A549 (cell line): ENCODE results near the gene RNF220. TPM values are rescaled to one million over a fixed set of nuclear protein-coding genes. Genes with fewer than 3 reads are reported as not detected.

Experiments used
- ATAC-seq, 2 experiments: fragments of 200-7000 bp in 1 of 2; fragments of >200 bp in 1 of 2; cut with Nextera tagmentation in 1 of 2; cut with Tn5 transposase in 1 of 2; 3 replicates each; pipeline versions ENCODE4 v1.8.0 to v1.9.1; 2018 to 2020; ENCODE audit warnings: mild to moderate bottlenecking in 1 of 2, moderate library complexity in 1 of 2
- CTCF ChIA-PET: fragments of 300-600 bp; sonication (Branson Sonifier 250); formaldehyde crosslinking; extraction: SDS; loops from one replicate; lab custom pipeline; 2021; ENCODE audit warnings: antibody characterized with exemption, inconsistent platforms; lab: Yijun Ruan, JAX
- POLR2A ChIA-PET: fragments of 350-600 bp; formaldehyde crosslinking; extraction: SDS; loops from one replicate; lab custom pipeline; 2021; ENCODE audit warnings: antibody characterized with exemption, inconsistent platforms; lab: Yijun Ruan, JAX
- DNase-seq, 2 experiments: peaks; one replicate each; pipeline versions ENCODE4 v3.0.0 to v3.0.0-alpha.2; 2011 to 2016; ENCODE audit warnings: low read depth in 1 of 2, low spot score in 1 of 2
- FAIRE-seq: peaks from 2 replicates; lab custom pipeline; 2011; peaks lifted over from hg19 to GRCh38; lab: Jason Lieb, UNC
- H3K27ac ChIP-seq, 2 experiments: fragments of >200 bp; sonication (Bioruptor Twin); formaldehyde crosslinking; 3 replicates each; pipeline ENCODE4 v1.5.1; 2016 to 2017
- H3K4me1 ChIP-seq: fragments of >200 bp; sonication (Bioruptor Twin); formaldehyde crosslinking; 3 replicates; pipeline ENCODE4 v1.6.1; 2016
- H3K4me2 ChIP-seq: fragments of >200 bp; sonication (Bioruptor Twin); formaldehyde crosslinking; 3 replicates; pipeline ENCODE4 v1.6.1; 2016
- H3K4me3 ChIP-seq: fragments of >200 bp; sonication (Bioruptor Twin); formaldehyde crosslinking; 3 replicates; pipeline ENCODE4 v1.5.1; 2016
- H3K9me3 ChIP-seq: fragments of >200 bp; sonication (Bioruptor Twin); formaldehyde crosslinking; 3 replicates; pipeline ENCODE4 v1.6.1; 2016
- CBX2 ChIP-seq: fragments of 200-600 bp; sonication (generic); IDR thresholded peaks from 2 replicates; pipeline ENCODE4 v1.6.1; 2016; ENCODE audit warnings: low read depth, mild to moderate bottlenecking, borderline replicate concordance
- CBX8 ChIP-seq: fragments of 200-600 bp; sonication (generic); IDR thresholded peaks from 2 replicates; pipeline ENCODE4 v1.6.1; 2016
- CEBPB ChIP-seq, 2 experiments: fragments of >200 bp in 1 of 2; sonication (Bioruptor Twin) in 1 of 2; formaldehyde crosslinking in 1 of 2; IDR thresholded peaks; 2 replicates each; pipeline ENCODE4 v1.6.1; 2012 to 2016
- CHD2 ChIP-seq: fragments of 150-350 bp; IDR thresholded peaks from 2 replicates; pipeline ENCODE4 v1.6.1; 2014; ENCODE audit warnings: low read length; ENCODE audit not compliant: partially characterized antibody
- FOSB ChIP-seq: fragments of 250-450 bp; sonication (Bioruptor Pico); IDR thresholded peaks from 2 replicates; pipeline ENCODE4 v1.5.0; 2020; ENCODE audit warnings: mild to moderate bottlenecking, moderate library complexity
- FOSL2 ChIP-seq, 2 experiments: fragments of 450-650 bp in 1 of 2; fragments of >200 bp in 1 of 2; sonication (Bioruptor Twin) in 1 of 2; formaldehyde crosslinking; IDR thresholded peaks; 2 replicates each; pipeline versions ENCODE4 v1.5.0 to v1.6.1; 2016 to 2020; ENCODE audit warnings: mild to moderate bottlenecking in 1 of 2, moderate library complexity in 1 of 2
- GATA3 ChIP-seq: IDR thresholded peaks from 2 replicates; pipeline ENCODE4 v1.6.1; 2012; ENCODE audit warnings: borderline replicate concordance
- HES2 ChIP-seq: fragments of >200 bp; sonication (Bioruptor Twin); formaldehyde crosslinking; IDR thresholded peaks from 2 replicates; pipeline ENCODE4 v1.6.1; 2016
- HOXA7 ChIP-seq: fragments of 250-450 bp; sonication (Bioruptor Pico); IDR thresholded peaks from 2 replicates; pipeline ENCODE4 v1.5.0; 2020; ENCODE audit warnings: mild to moderate bottlenecking, moderate library complexity
- HOXB13 ChIP-seq: fragments of 250-450 bp; sonication (Bioruptor Pico); IDR thresholded peaks from 2 replicates; pipeline ENCODE4 v1.5.0; 2020; ENCODE audit warnings: low read depth, mild to moderate bottlenecking, moderate library complexity
- JUN ChIP-seq, 2 experiments: fragments of >200 bp; sonication (Bioruptor Twin); formaldehyde crosslinking; IDR thresholded peaks; 2 replicates in 1 of 2; 3 replicates in 1 of 2; pipeline ENCODE4 v1.6.1; 2016 to 2017
- JUNB ChIP-seq: fragments of >200 bp; sonication (Bioruptor Twin); formaldehyde crosslinking; IDR thresholded peaks from 2 replicates; pipeline ENCODE4 v1.6.1; 2016
- KDM5A ChIP-seq: fragments of 200-600 bp; sonication (generic); IDR thresholded peaks from 2 replicates; pipeline ENCODE4 v1.6.1; 2016; ENCODE audit warnings: antibody characterized with exemption, mild to moderate bottlenecking
- MAX ChIP-seq: IDR thresholded peaks from 2 replicates; pipeline ENCODE4 v1.6.1; 2012
- NPAS2 ChIP-seq: fragments of 250-450 bp; sonication (Bioruptor Pico); IDR thresholded peaks from 2 replicates; pipeline ENCODE4 v1.8.0; 2022; ENCODE audit warnings: mild to moderate bottlenecking, moderate library complexity, borderline replicate concordance
- PHF8 ChIP-seq: fragments of 200-600 bp; sonication (generic); IDR thresholded peaks from 2 replicates; pipeline ENCODE4 v1.6.1; 2016; ENCODE audit warnings: low read depth, mild to moderate bottlenecking, antibody characterized with exemption, moderate library complexity, borderline replicate concordance
- RAD21 ChIP-seq, 2 experiments: fragments of >200 bp in 1 of 2; sonication (Bioruptor Twin) in 1 of 2; formaldehyde crosslinking in 1 of 2; IDR thresholded peaks in 1 of 2; conservative IDR thresholded peaks in 1 of 2; 2 replicates in 1 of 2; 3 replicates in 1 of 2; pipeline ENCODE4 v1.6.1; 2012 to 2018; ENCODE audit warnings: inconsistent platforms in 1 of 2
- RARB ChIP-seq: fragments of 250-450 bp; sonication (Bioruptor Pico); IDR thresholded peaks from 2 replicates; pipeline ENCODE4 v1.8.0; 2021; ENCODE audit warnings: mild to moderate bottlenecking, moderate library complexity
- RNF2 ChIP-seq: fragments of 200-600 bp; sonication (generic); IDR thresholded peaks from 2 replicates; pipeline ENCODE4 v1.6.1; 2016; ENCODE audit warnings: low read depth, mild to moderate bottlenecking, antibody characterized with exemption, moderate library complexity, borderline replicate concordance
- TP53 ChIP-seq: fragments of 250-450 bp; sonication (Bioruptor Pico); IDR thresholded peaks from 2 replicates; pipeline ENCODE4 v1.5.0; 2021; ENCODE audit warnings: mild to moderate bottlenecking, moderate library complexity
- USF2 ChIP-seq: fragments of 450-650 bp; IDR thresholded peaks from 2 replicates; pipeline ENCODE4 v1.6.1; 2014; ENCODE audit warnings: antibody characterized with exemption
- ZFP36 ChIP-seq: fragments of 450-650 bp; IDR thresholded peaks from 2 replicates; pipeline ENCODE4 v1.6.1; 2014; ENCODE audit warnings: borderline replicate concordance; ENCODE audit not compliant: partially characterized antibody
- WGBS: methylation state at CpG from one replicate; pipeline ENCODE4 v1.1.6; 2017; ENCODE audit errors: missing lambda C conversion rate; 5-methylcytosine and 5-hydroxymethylcytosine counted together
- polyA plus RNA-seq, 4 experiments: library from polyadenylated mRNA; depleted of rRNA in 3 of 4; stranded (reverse); fragments of >200 nt; fragmentation: RNase III in 1 of 4; extraction: RNeasy Plus Mini Kit Qiagen cat#74134 plus additional on column Dnase treatment in 1 of 4; gene quantifications; 2 replicates in 3 of 4; 3 replicates in 1 of 4; pipeline ENCODE4 v1.2.3, GENCODE V29; 2011 to 2017
- TF ChIP-seq, protein P1 (sequence below): fragments of 150-350 bp; IDR thresholded peaks from 2 replicates; pipeline ENCODE4 v1.6.1; 2014; ENCODE audit warnings: low read depth, mild to moderate bottlenecking, low read length
- TF ChIP-seq, protein P2 (sequence below): IDR thresholded peaks from 2 replicates; pipeline ENCODE4 v1.6.1; 2012

The RNF220 gene
- polyA plus RNA-seq, 2 of the 4 experiments (the other 2 are of a cell fraction), result 53.4 to 54.5 TPM

- Histone ChIP-seq H3K4me3 (no peak overlapping the region), H3K4me1 (no peaks in the 10 kb centered on the region), H3K9me3 (no peaks in the 10 kb centered on the region), H3K27ac (no peak overlapping the region), H3K4me2 (no peak overlapping the region)
- FAIRE-seq (no peak), DNase-seq (no peak), ATAC-seq (no peak)
- 92% methylated on average over 8 of the region's 13 CpGs for WGBS
- TF ChIP-seq CBX8, result no peak
- TF ChIP-seq NPAS2 (CRISPR knock-in tag), result no peak
- no peak for TF ChIP-seq RNF2
- TF ChIP-seq JUNB, result no peak
- TF ChIP-seq, protein P1, sequence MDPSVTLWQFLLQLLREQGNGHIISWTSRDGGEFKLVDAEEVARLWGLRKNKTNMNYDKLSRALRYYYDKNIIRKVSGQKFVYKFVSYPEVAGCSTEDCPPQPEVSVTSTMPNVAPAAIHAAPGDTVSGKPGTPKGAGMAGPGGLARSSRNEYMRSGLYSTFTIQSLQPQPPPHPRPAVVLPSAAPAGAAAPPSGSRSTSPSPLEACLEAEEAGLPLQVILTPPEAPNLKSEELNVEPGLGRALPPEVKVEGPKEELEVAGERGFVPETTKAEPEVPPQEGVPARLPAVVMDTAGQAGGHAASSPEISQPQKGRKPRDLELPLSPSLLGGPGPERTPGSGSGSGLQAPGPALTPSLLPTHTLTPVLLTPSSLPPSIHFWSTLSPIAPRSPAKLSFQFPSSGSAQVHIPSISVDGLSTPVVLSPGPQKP, result no peak
- TF ChIP-seq MAX, result no peak
- no peak for TF ChIP-seq GATA3
- no peak for TF ChIP-seq CHD2
- no peak for TF ChIP-seq RARB (CRISPR knock-in tag)
- no peak for TF ChIP-seq PHF8
- no peak for TF ChIP-seq ZFP36
- TF ChIP-seq, protein P2, sequence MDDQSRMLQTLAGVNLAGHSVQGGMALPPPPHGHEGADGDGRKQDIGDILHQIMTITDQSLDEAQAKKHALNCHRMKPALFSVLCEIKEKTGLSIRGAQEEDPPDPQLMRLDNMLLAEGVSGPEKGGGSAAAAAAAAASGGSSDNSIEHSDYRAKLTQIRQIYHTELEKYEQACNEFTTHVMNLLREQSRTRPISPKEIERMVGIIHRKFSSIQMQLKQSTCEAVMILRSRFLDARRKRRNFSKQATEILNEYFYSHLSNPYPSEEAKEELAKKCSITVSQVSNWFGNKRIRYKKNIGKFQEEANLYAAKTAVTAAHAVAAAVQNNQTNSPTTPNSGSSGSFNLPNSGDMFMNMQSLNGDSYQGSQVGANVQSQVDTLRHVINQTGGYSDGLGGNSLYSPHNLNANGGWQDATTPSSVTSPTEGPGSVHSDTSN, result no peak
- no peak for TF ChIP-seq KDM5A
- TF ChIP-seq JUN (IDR thresholded peaks at IDR 0.05), result no peak
- TF ChIP-seq TP53 (CRISPR knock-in tag), result no peak
- no peak for TF ChIP-seq CBX2
- CTCF ChIA-PET, result interaction anchor here (0.6 to 5.6 kb wide), 3 partner anchors 11 to 431 kb away, joined by 3 to 119 read pairs (median 3); no protein-coding TSS in a partner anchor
- POLR2A ChIA-PET, result no interaction called here
Measured at GRCh38 chr1:44648529-44649250, 243.6 kb downstream of the RNF220 start.

GRCh38 chr1:44649788-44650158, 244.7 kb downstream of the RNF220 start:
- CTCF ChIA-PET, result interaction anchor here (1.6 to 5.6 kb wide), 3 partner anchors 12 to 55 kb away, joined by 3 to 119 read pairs (median 24); no protein-coding TSS in a partner anchor
- no peak for DNase-seq
- TF ChIP-seq NPAS2 (CRISPR knock-in tag) (no peak), JUN (IDR thresholded peaks at IDR 0.05) (no peak)
- TF ChIP-seq, all 56 proteins: peak for 0
- POLR2A ChIA-PET, result no interaction called here
- no peak overlapping the region for H3K27ac ChIP-seq
- no peak for FAIRE-seq
- no peaks in the 10 kb centered on the region for H3K4me1 ChIP-seq
- H3K9me3 ChIP-seq, result no peaks in the 10 kb centered on the region
- 90% methylated on average over 11 of the region's 13 CpGs for WGBS
- no peak overlapping the region for H3K4me2 ChIP-seq
- no peak overlapping the region for H3K4me3 ChIP-seq
- ATAC-seq, result no peak

DNA sequence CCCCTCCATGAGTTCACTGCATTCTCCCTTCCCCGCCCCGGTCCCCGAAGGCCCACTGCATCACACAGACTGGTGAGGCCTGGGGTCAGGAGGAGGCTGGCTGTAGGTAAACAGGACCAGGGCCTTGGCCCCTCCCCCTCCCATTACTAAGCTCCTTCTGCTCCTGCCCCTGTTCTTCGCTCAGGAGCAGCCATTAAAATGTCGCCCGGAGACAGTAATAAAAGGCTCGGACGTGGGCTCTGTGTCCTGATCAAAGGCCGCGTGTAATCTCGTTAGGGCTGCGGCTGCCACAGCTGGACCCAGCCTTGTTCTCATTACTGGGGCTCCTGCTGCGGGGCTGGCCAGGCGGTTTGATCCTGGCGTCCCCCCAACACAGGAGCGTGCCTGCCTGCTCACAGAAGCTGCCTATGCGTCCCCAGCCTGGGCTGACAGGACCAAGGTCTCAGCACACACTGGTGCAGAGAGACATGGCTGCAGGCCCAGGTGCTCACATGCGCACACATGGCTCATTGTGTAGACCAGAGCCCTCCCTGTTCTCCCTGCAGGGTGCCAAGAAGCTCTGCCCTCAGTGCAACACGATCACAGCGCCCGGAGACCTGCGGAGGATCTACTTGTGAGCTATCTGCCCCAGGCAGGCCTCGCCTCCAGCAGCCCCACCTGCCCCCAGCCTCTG, 245.2 kb downstream of the RNF220 start:
- ChIA-PET POLR2A (no interaction called here), CTCF (interaction anchor here (0.7 to 5.6 kb wide), 6 partner anchors 13 to 432 kb away, joined by 3 to 119 read pairs (median 3); no protein-coding TSS in a partner anchor)
- FAIRE-seq, result no peak
- TF ChIP-seq CBX8 (no peak), CEBPB (IDR thresholded peaks at IDR 0.05) (no peak), RAD21 (conservative IDR thresholded peaks at IDR 0.05 in 1 of 2, IDR thresholded peaks at IDR 0.05 in 1 of 2) (no peak), HOXB13 (no peak), FOSB (CRISPR knock-in tag) (no peak), RARB (CRISPR knock-in tag) (no peak), USF2 (no peak), FOSL2 (IDR thresholded peaks at IDR 0.05) (no peak), FOSL2 (CRISPR knock-in tag; IDR thresholded peaks at IDR 0.05) (no peak), HOXA7 (CRISPR knock-in tag) (no peak), HES2 (no peak)
- TF ChIP-seq, all 56 proteins: peak for 0
- no peaks in the 10 kb centered on the region for H3K4me1 ChIP-seq
- ATAC-seq, result no peak
- H3K4me3 ChIP-seq, result no peak overlapping the region
- no peak for DNase-seq
- WGBS, result 96% methylated on average over 14 of the region's 23 CpGs
- no peak overlapping the region for H3K27ac ChIP-seq
- no peaks in the 10 kb centered on the region for H3K9me3 ChIP-seq
- H3K4me2 ChIP-seq, result no peak overlapping the region
